GM12878 (cell line): ENCODE data around the gene NELL1. TPM values are rescaled to one million over a fixed set of nuclear protein-coding genes. Genes with fewer than 3 reads are reported as not detected.

ENCODE experiments used
- ATAC-seq: fragments of 200-7000 bp; cut with Tn5 transposase; 3 replicates; pipeline ENCODE4 v1.9.1; 2020; ENCODE audit warnings: mild to moderate bottlenecking, moderate library complexity
- BruUV-seq: library from RNA; stranded (reverse); fragments of 400-500 nt; replicated peaks from 2 replicates; lab custom pipeline; 2021; lab: Mats Ljungman, UMichigan
- CTCF ChIA-PET: fragments of 300-600 bp; sonication (Branson Sonifier 250); formaldehyde crosslinking; extraction: SDS; loops from one replicate; lab custom pipeline; 2021; ENCODE audit warnings: inconsistent platforms; lab: Yijun Ruan, JAX
- POLR2A ChIA-PET: fragments of 350-600 bp; formaldehyde crosslinking; extraction: SDS; loops from one replicate; lab custom pipeline; 2021; ENCODE audit warnings: inconsistent platforms; lab: Charles Lee
- RAD21 ChIA-PET: fragments of 300-600 bp; sonication (Branson Sonifier 250); formaldehyde crosslinking; loops from one replicate; lab custom pipeline; 2023; ENCODE audit warnings: antibody characterized with exemption; ENCODE audit not compliant: unreplicated experiment; lab: Charles Lee
- SMC1A ChIA-PET: fragments of 300-600 bp; sonication (Branson Sonifier 250); formaldehyde crosslinking; loops from one replicate; lab custom pipeline; 2023; ENCODE audit not compliant: unreplicated experiment, uncharacterized antibody; lab: Charles Lee
- DNase-seq: peaks from one replicate; pipeline ENCODE4 v3.0.0-alpha.2; 2011; ENCODE audit warnings: low read depth, low spot score
- FAIRE-seq: peaks from 3 replicates; lab custom pipeline; 2011; peaks lifted over from hg19 to GRCh38; lab: Jason Lieb, UNC
- H2AFZ ChIP-seq: 2 replicates; pipeline ENCODE4 v1.6.0; 2011; ENCODE audit warnings: low read depth, low read length, control low read depth; ENCODE audit not compliant: control insufficient read depth
- H3K27ac ChIP-seq: 2 replicates; pipeline ENCODE4 v1.5.1; 2011; ENCODE audit warnings: control low read depth; ENCODE audit not compliant: control insufficient read depth, insufficient read depth
- H3K27me3 ChIP-seq, 2 experiments: replicated peaks in 1 of 2; 2 replicates each; pipeline versions ENCODE4 v1.6.0 to v1.6.1; 2011; ENCODE audit warnings: low read length in 1 of 2; ENCODE audit not compliant: control insufficient read depth in 2 of 2, insufficient read depth in 2 of 2
- H3K36me3 ChIP-seq, 2 experiments: 2 replicates each; pipeline ENCODE4 v1.5.1; 2011; ENCODE audit warnings: low read length in 1 of 2; ENCODE audit not compliant: control insufficient read depth in 2 of 2, insufficient read depth in 2 of 2
- H3K4me1 ChIP-seq: 2 replicates; pipeline ENCODE4 v1.6.1; 2011; ENCODE audit warnings: mild to moderate bottlenecking, low read length, moderate library complexity, mixed read lengths; ENCODE audit not compliant: control insufficient read depth, insufficient read depth
- H3K4me2 ChIP-seq: 2 replicates; pipeline ENCODE4 v1.6.0; 2011; ENCODE audit warnings: control low read depth; ENCODE audit not compliant: control insufficient read depth, insufficient read depth
- H3K4me3 ChIP-seq: fragments of 200-600 bp; sonication (generic); 2 replicates; pipeline ENCODE4 v1.5.1; 2016
- H3K79me2 ChIP-seq: 2 replicates; pipeline ENCODE4 v1.6.0; 2011; ENCODE audit warnings: low read length; ENCODE audit not compliant: control insufficient read depth, insufficient read depth
- H3K9ac ChIP-seq: 2 replicates; pipeline ENCODE4 v1.8.0; 2011; ENCODE audit warnings: low read length, control low read depth, mixed read lengths; ENCODE audit not compliant: control insufficient read depth, insufficient read depth
- H3K9me3 ChIP-seq: replicated peaks from 3 replicates; pipeline ENCODE4 v1.5.1; 2011; ENCODE audit warnings: mild to moderate bottlenecking, low read length; ENCODE audit not compliant: control insufficient read depth, insufficient read depth
- H4K20me1 ChIP-seq: 2 replicates; pipeline ENCODE4 v1.6.0; 2011; ENCODE audit not compliant: control insufficient read depth, insufficient read depth
- CHD1 ChIP-seq: IDR thresholded peaks from 2 replicates; pipeline ENCODE4 v1.6.1; 2012; ENCODE audit warnings: low read depth, low read length, improper control_type of control experiment
- FOS ChIP-seq: IDR thresholded peaks from 3 replicates; pipeline ENCODE4 v1.6.1; 2011; ENCODE audit warnings: borderline replicate concordance; ENCODE audit not compliant: insufficient read length; ENCODE audit errors: extremely low read depth
- HSF1 ChIP-seq: fragments of 150-350 bp; IDR thresholded peaks from 2 replicates; pipeline ENCODE4 v1.6.1; 2014; ENCODE audit warnings: mild to moderate bottlenecking, low read depth, low read length
- NFYA ChIP-seq: IDR thresholded peaks from 2 replicates; pipeline ENCODE4 v1.6.1; 2011; ENCODE audit warnings: low read depth, mild to moderate bottlenecking, low read length, improper control_type of control experiment, borderline replicate concordance
- RFX5 ChIP-seq: IDR thresholded peaks from 2 replicates; pipeline ENCODE4 v1.6.1; 2011; ENCODE audit warnings: low read depth, low read length, improper control_type of control experiment
- SIX5 ChIP-seq: IDR thresholded peaks from 2 replicates; pipeline ENCODE4 v1.6.1; 2011; ENCODE audit warnings: mild to moderate bottlenecking, low read depth, low read length, moderate library complexity; ENCODE audit not compliant: severe bottlenecking
- SPI1 ChIP-seq: IDR thresholded peaks from 2 replicates; pipeline ENCODE4 v1.6.1; 2011; ENCODE audit warnings: low read depth, mild to moderate bottlenecking, low read length, moderate library complexity, borderline replicate concordance; ENCODE audit not compliant: insufficient read depth
- TBL1XR1 ChIP-seq: IDR thresholded peaks from 2 replicates; pipeline ENCODE4 v1.6.1; 2012; ENCODE audit warnings: low read depth, low read length, improper control_type of control experiment
- WGBS: methylation state at CpG from one replicate; pipeline ENCODE4 v1.1.6; 2016; ENCODE audit warnings: low lambda C conversion rate; ENCODE audit not compliant: insufficient replicate concordance, insufficient coverage; ENCODE audit errors: missing lambda C conversion rate; 5-methylcytosine and 5-hydroxymethylcytosine counted together
- in situ Hi-C: fragments of 300-500 bp; cut with MboI; formaldehyde crosslinking; loops from 9 replicates; pipeline ENCODE4 v1.14.3; 2018; ENCODE audit warnings: mixed read lengths
- intact Hi-C: fragments of 100-400 bp; cut with micrococcal nuclease; formaldehyde crosslinking; loops from one replicate; pipeline ENCODE4 v1.14.2; 2022; ENCODE audit not compliant: unreplicated experiment
- polyA plus RNA-seq, 11 experiments: library from polyadenylated mRNA; depleted of rRNA in 4 of 11; unstranded in 6 of 11; stranded (reverse) in 5 of 11; fragments of >200 nt; fragmentation: Nextera tagmentation in 4 of 11; fragmentation: Illumina TruSeq in 1 of 11; extraction: Ambion mirVana in 4 of 11; extraction: Trizol in 1 of 11; gene quantifications; 1 replicate in 1 of 11; 2 replicates in 10 of 11; pipeline versions ENCODE4 v1.2.1 to v1.2.3, GENCODE V29; 2011 to 2016; ENCODE audit warnings: inconsistent platforms in 2 of 11, missing spikeins in 2 of 11, low read depth in 1 of 11
- total RNA-seq, 4 experiments: library from RNA; depleted of rRNA in 3 of 4; stranded (reverse); fragments of >200 nt in 3 of 4; fragmentation: Illumina TruSeq in 1 of 4; extraction: Trizol in 1 of 4; gene quantifications; 2 replicates each; pipeline versions ENCODE4 v1.2.1 to v1.2.3, GENCODE V29; 2013 to 2021
- TF ChIP-seq, protein P1 (sequence below): IDR thresholded peaks from 2 replicates; pipeline ENCODE4 v1.6.1; 2011; ENCODE audit warnings: mild to moderate bottlenecking, low read depth, low read length, moderate library complexity; ENCODE audit not compliant: insufficient replicate concordance
- TF ChIP-seq, protein P2 (sequence below): fragments of 450-650 bp; formaldehyde crosslinking; IDR thresholded peaks from 2 replicates; pipeline ENCODE4 v1.4.0; 2020; ENCODE audit warnings: mild to moderate bottlenecking, moderate library complexity
- TF ChIP-seq, protein P3 (sequence below): IDR thresholded peaks from 2 replicates; pipeline ENCODE4 v1.6.1; 2012; ENCODE audit warnings: low read depth, low read length, improper control_type of control experiment

Gene NELL1
- total and polyA plus RNA-seq, 10 of the 15 experiments (the other 5 are each of a cell fraction or from before 2014, with no cell fraction given): 0.02 to 0.12 TPM; not detected in 8

GRCh38 chr11:21180182-21180581 lies 510.8 kb downstream of the NELL1 start:
- Histone ChIP-seq H3K27me3 (no peaks in the 10 kb centered on the region), H4K20me1 (no peaks in the 10 kb centered on the region), H3K9ac (no peak overlapping the region), H3K4me2 (no peak overlapping the region), H3K9me3 (no peaks in the 10 kb centered on the region), H3K4me3 (no peak overlapping the region), H3K4me1 (no peaks in the 10 kb centered on the region), H3K36me3 (no peaks in the 10 kb centered on the region), H3K79me2 (no peaks in the 10 kb centered on the region), H3K27ac (no peak overlapping the region), H2AFZ (no peak overlapping the region)
- CTCF ChIA-PET: interaction anchor here (4.2 kb wide), 1 partner anchor 332 kb away, joined by 27 read pairs; no protein-coding TSS in a partner anchor
- FAIRE-seq: no peak
- ATAC-seq: no peak
- 55% methylated on average over 3 of the region's 3 CpGs for WGBS
- SMC1A ChIA-PET: interaction anchor here (0.9 to 3.3 kb wide), 2 partner anchors 69 to 331 kb away, joined by 3 to 15 read pairs; no protein-coding TSS in a partner anchor
- POLR2A ChIA-PET: no interaction called here
- no peak for TF ChIP-seq RFX5
- TF ChIP-seq CHD1: no peak
- TF ChIP-seq FOS: no peak
- TF ChIP-seq SPI1: no peak
- TF ChIP-seq TBL1XR1: no peak
- no peak for TF ChIP-seq HSF1
- TF ChIP-seq, protein P1, sequence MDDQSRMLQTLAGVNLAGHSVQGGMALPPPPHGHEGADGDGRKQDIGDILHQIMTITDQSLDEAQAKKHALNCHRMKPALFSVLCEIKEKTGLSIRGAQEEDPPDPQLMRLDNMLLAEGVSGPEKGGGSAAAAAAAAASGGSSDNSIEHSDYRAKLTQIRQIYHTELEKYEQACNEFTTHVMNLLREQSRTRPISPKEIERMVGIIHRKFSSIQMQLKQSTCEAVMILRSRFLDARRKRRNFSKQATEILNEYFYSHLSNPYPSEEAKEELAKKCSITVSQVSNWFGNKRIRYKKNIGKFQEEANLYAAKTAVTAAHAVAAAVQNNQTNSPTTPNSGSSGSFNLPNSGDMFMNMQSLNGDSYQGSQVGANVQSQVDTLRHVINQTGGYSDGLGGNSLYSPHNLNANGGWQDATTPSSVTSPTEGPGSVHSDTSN: no peak
- TF ChIP-seq, protein P2, sequence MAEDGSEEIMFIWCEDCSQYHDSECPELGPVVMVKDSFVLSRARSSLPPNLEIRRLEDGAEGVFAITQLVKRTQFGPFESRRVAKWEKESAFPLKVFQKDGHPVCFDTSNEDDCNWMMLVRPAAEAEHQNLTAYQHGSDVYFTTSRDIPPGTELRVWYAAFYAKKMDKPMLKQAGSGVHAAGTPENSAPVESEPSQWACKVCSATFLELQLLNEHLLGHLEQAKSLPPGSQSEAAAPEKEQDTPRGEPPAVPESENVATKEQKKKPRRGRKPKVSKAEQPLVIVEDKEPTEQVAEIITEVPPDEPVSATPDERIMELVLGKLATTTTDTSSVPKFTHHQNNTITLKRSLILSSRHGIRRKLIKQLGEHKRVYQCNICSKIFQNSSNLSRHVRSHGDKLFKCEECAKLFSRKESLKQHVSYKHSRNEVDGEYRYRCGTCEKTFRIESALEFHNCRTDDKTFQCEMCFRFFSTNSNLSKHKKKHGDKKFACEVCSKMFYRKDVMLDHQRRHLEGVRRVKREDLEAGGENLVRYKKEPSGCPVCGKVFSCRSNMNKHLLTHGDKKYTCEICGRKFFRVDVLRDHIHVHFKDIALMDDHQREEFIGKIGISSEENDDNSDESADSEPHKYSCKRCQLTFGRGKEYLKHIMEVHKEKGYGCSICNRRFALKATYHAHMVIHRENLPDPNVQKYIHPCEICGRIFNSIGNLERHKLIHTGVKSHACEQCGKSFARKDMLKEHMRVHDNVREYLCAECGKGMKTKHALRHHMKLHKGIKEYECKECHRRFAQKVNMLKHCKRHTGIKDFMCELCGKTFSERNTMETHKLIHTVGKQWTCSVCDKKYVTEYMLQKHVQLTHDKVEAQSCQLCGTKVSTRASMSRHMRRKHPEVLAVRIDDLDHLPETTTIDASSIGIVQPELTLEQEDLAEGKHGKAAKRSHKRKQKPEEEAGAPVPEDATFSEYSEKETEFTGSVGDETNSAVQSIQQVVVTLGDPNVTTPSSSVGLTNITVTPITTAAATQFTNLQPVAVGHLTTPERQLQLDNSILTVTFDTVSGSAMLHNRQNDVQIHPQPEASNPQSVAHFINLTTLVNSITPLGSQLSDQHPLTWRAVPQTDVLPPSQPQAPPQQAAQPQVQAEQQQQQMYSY (CRISPR knock-in tag): no peak
- no peak for TF ChIP-seq SIX5
- TF ChIP-seq, protein P3, sequence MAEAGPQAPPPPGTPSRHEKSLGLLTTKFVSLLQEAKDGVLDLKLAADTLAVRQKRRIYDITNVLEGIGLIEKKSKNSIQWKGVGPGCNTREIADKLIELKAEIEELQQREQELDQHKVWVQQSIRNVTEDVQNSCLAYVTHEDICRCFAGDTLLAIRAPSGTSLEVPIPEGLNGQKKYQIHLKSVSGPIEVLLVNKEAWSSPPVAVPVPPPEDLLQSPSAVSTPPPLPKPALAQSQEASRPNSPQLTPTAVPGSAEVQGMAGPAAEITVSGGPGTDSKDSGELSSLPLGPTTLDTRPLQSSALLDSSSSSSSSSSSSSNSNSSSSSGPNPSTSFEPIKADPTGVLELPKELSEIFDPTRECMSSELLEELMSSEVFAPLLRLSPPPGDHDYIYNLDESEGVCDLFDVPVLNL: no peak
- no peak for TF ChIP-seq NFYA
- intact Hi-C loops: loop anchor here (10.0 kb wide), 1 partner anchor 335 kb away; no protein-coding TSS in a partner anchor
- DNase-seq: no peak
- BruUV-seq: no TSS peak
- in situ Hi-C loops: no loop called here
- RAD21 ChIA-PET: no interaction called here
